ENCODE measurements around the gene MISP3.

Gene MISP3

DNA sequence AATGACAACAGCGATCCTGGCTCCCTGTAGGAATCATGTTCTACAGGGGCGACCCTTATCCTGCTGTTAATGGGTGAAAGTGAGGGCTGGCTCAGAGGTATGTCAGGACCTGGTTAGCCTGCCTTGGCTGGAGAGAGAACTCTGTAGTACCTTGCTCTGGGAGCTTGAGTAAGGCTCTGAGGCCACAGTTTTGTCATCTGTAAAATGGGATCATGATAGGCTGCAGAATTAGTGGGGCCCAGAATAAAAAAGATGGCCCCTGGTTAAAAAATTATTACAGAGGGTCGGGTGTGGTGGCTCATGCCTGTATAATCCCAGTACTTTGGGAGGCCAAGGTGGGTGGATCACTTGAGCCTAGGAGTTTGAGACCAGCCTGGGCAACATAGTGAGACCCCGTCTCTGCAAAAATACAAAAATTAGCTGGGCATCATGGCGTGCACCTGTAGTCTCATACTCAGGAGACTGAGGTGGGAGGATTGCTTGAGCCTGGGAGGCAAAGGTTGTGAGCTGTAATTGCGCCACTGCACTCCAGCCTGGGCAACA lies 28.5 kb downstream of the MISP3 start:
- no peak for DNase-seq

DNA sequence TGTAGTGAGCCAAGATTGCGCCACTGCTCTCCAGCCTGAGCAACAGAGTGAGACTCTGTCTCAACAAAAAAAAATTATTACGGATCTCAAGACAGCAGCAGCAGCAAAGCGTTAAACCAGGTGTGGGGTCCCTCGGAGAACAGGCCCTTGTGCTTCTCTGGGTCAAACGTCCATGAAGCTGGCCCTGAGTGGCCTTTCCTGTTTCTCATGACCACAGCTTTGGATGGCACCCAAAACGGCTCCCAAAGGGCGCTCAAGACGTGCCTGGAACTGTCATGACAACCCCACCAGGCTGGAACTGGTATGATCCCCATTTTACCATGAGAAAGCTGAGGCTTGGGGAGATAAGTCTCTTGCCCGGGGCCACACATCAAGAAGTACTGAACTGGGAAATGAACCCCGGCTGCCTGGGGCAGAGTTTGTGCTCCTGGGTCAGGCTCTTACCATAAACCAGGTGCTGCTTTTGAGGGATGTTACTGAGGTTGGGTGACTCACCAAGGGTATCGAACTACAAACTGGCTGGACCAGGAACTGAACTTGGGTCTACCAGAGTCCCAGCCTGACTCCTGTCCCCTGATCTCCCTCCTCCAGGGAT lies 29.6 kb downstream of the MISP3 start:
- DNase-seq, result no peak

DNA sequence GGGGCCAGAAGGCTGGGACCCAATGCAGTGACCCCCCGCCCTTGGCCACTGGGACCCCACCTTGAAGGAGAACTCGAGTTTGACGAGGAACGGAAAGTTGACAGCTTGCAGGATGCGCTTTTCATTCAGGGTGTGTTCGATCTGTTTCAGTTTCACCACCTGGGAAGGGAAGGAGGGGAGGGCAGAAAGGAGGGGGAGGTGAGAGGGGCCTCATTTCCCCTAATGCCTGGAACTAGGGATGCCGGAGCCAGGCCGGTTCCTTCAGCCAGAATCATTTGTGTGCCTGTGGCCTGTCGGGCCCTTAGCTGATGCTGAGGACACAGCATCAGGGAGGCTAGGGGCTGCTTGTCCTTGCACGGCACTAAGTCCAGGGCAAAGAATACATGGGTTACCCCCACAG lies 30.2 kb downstream of the MISP3 start:
- DNase-seq, result no peak

- DNase-seq, result no peak
These were observed 30.7 kb downstream of the MISP3 start for GRCh38 chr19:14103310-14103709.

DNA sequence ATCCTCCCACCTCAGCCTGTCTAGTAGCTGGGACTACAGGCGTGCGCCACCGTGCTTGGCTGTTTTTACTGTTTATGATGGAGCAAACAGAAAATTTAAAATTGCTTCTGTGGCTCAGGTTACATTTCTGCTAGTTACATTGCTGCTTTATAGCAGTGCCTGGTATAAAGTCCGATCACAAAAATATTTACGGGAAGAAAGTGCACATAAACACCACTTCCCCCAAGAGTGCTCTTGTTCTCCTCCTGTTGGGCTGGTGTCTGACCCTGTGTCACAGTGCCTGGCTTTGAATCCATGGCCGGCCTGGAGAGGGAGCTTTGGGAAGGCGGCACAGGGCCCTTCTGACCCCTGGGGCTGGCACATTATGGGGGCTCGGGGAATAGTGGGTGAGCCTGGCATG lies 33.1 kb downstream of the MISP3 start:
- DNase-seq, result no peak

GRCh38 chr19:14106840-14107239 lies 34.3 kb downstream of the MISP3 start:
- no peak for DNase-seq

DNA sequence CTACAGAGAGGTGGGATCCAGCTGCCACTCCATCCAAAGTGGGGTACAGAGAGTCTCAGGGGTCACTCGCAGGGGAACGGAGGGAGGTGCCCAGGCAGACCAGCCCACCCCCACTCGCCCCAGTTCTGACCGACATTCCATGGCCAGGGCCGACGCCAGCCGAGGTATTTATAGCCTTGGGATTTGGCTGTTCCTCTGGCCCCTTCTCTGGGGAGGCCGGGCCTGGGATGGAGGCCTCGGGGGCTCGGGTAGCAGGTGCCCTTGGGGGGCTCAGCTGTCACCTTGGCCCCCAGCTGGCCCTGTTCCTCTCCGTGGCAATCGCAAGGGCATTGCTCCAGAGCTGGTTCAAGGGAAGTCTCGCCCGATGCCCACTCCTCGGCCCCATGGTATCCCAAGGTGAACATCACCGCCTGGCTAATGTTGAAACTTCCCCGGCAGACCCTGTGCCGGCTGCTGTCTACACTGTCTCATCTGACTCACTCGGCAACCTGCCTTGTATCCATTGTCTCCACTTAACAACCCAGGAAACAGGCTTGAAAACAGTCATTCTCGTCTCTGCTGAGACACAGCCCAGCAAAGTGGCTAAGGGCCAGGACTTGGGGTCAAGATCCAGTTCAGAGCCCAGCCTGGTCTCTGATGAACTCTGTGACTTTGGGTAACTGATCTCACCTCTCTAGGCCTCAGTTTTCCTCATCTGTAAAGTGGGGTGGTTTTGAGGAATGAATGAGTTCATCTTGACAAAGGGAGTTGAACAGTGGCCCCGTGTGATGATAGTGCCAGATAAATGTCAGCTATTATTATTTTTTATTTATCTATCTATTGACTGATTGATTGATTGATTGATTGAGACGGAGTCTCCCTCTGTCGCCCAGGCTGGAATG lies 35.2 kb downstream of the MISP3 start:
- DNase-seq, result peak in 1 of 58 donors; percentile 26

DNA sequence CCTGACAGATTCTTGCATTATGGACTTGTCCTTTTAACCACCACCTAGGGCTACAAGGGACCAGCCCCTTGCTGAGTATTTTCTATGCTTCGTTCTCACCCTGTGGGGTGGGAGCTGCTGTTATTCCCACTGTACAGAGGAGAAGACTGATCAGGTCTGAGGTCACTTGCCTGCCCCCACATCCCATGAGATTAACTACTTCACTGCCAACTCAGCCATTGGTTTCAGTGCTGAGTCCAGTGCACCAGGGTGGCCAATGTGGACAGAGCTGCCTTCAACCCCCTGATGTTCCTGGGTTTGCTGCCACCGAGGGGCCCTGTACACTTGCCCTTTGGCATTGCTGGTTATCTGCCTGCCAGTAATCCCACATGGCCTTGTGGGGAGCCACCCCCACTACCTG lies 38.1 kb downstream of the MISP3 start:
- DNase-seq, result no peak

- DNase-seq, result no peak
These were observed 38.9 kb downstream of the MISP3 start for GRCh38 chr19:14111486-14111885.

GRCh38 chr19:14112051-14112808 lies 39.6 kb downstream of the MISP3 start:
- no peak for DNase-seq

GRCh38 chr19:14112809-14113385 lies 40.3 kb downstream of the MISP3 start:
- peak in 3 of 58 donors; percentile 13 to 18 (median 14) for DNase-seq

DNA sequence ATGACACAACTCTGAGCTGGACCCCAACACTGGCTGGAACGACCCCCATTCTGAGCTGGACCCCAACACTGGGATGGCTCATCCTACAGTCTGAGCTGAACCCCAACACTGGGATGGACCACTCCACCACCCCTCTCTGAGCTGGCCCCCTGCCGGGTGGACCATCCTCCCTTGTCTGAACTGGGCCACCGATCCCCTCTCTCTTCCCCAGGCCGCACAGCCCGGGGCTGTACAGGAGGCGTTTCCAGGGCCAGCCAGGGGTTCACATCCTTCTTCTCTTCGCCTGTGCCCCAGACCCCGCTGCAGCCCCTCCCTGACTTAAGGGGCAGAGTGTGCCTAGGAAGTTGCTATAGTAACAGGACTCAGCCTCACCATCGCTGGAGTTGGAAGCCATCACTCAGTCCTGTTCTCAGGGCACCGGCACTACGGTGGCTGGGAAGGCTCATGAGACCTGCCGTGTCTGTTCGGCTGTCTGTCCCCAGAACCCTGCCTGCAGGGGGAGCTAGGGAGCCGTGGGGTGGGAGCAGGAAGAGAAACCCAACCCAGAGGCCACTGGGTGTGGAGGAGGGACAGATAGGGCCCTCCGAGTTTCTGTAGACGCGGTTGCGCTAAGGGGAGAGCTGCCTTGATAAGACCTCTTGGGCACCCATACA lies 41.3 kb downstream of the MISP3 start:
- peak in 5 of 58 donors; percentile 8 to 41 (median 20) for DNase-seq

- DNase-seq, result no peak
These were observed 41.9 kb downstream of the MISP3 start for GRCh38 chr19:14114439-14114838.

GRCh38 chr19:14114854-14115253 lies 42.3 kb downstream of the MISP3 start:
- peak in 14 of 58 donors; percentile 4 to 38 (median 24) for DNase-seq

DNA sequence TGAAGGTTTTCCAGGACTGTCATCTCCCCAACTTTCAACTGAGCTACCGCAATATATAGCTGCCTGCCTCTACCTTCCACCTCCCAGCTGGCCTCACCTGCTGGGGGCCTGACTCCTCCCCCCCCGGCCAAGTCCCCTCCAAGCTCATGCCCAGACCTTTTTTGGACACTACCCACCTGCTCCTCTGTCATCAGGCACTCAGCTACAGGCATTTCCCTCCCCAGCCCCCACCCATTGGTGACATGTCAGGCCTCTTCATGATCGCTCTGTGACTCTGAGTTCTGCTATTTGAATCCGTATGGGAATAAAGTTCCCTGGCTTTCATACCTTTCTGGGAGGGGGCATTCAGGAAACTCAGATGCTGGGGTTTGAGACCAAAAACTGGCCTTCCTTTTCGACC lies 43.2 kb downstream of the MISP3 start:
- DNase-seq, result no peak

DNA sequence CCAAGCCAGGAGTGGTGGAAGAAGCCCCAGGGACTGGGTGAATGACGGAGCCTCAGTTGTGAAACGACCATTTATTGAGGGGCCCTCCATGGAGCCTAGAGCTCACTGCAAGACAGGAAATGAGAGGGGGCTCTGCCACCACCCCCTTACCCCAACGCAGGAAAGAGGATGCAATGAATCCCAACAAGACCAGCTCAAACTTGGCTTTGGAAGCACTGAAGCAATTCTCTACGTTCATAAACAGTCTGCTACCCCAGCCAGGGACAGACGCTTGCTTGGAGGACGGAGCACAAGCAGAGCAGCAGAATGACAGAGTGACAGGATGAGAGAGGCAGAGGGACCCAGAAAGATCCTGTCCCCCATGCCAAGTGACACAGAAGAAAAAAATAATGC lies 43.9 kb downstream of the MISP3 start:
- DNase-seq, result no peak

DNA sequence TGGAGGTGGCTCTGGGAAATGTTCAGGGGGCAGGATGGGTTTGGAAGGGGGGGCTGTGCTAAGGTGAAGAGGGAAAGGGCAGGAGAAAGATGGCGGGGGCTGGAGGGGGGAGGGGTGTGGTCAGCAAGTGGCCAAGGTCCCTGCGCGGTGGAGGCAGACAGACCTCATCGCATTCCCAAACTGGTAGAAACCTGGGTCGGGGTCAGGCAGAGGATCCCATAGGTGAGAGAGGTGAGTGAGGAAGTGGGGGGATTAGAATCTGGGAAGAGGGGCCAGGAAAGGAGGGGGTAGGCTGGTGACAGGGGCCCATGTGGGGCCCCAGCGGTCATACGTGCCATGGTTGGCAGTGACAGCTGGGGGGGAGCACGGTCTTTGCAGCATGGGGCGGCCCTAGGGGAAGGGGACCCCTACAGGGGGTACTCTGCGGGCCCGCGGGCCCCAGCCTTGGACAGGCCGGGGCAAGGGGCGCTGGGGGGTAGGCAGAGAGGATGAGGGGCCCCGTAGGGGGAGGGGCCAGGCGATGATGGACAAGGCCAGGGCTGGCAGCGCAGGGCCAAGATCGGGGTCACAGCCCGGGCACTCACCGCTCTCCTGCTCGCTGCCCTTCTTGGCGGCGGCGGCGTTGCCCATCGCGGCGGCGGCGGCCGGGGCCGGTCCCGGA lies 44.5 kb downstream of the MISP3 start:
- peak in 26 of 58 donors; percentile 13 to 47 (median 36) for DNase-seq

- peak; percentile 93 to 100 (median 99) for DNase-seq
These were observed 45.1 kb downstream of the MISP3 start, which contains the start of gene PRKACA for GRCh38 chr19:14117668-14118164. TSS of gene PRKACA (minus strand) at chr19:14117762. CDS start at chr19:14117547, 215 bp downstream.

- peak in 56 of 58 donors; percentile 55 to 90 (median 78) for DNase-seq
These were observed 45.8 kb downstream of the MISP3 start for GRCh38 chr19:14118165-14119051.

Measured in anterior cingulate cortex (tissue), 58 donors.